GM12801 (cell line): ENCODE data around the gene ACOD1.

Source experiments
- CTCF ChIP-seq: IDR thresholded peaks from one replicate; pipeline ENCODE4 v1.5.1; 2011; ENCODE audit warnings: control low read depth; ENCODE audit not compliant: insufficient read length; ENCODE audit errors: extremely low read depth

ACOD1 gene

GRCh38 chr13:76948149-76948548 lies at the start of gene ACOD1:
Gene ACOD1, plus strand, starts transcription at chr13:76948511. Its CDS starts 48 bp downstream, at chr13:76948559.
- TF ChIP-seq CTCF: no peak

DNA sequence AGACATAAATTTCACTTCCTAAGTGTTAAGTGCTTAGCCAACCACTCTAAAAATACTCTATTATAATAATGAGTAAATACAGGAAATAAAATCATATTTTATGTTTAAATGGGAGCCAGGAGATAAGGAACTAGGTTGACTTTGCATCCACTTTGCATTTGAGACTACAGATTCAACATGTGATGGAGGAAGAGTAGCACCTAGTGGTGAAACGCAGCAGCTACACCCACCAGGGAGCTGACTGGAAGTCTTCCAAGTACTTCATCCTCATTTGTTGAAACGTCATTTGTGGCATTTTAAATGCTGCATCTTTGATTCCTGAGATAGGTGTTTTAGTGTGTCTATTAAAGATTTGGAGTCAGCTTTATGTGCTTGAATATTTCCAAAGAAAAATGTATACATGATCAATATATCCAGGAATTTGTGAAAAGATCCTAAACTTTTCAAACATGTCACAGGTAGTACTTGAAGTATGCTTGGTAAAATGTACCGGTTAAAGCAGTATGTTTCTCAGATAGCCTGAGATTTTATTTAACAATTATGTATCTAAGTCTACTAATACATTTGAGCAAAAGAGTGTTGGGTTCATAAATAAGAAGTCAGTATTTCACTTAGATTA lies 44.7 kb upstream of the ACOD1 start:
- TF ChIP-seq CTCF: peak; percentile 97

GRCh38 chr13:76904507-76904906 lies 43.8 kb upstream of the ACOD1 start:
- no peak for TF ChIP-seq CTCF

GRCh38 chr13:76912476-76912875 lies 35.8 kb upstream of the ACOD1 start:
- no peak for TF ChIP-seq CTCF

- no peak for TF ChIP-seq CTCF
Measured at GRCh38 chr13:76913898-76914297, 34.4 kb upstream of the ACOD1 start.

GRCh38 chr13:76917095-76917494 lies 31.2 kb upstream of the ACOD1 start:
- no peak for TF ChIP-seq CTCF

DNA sequence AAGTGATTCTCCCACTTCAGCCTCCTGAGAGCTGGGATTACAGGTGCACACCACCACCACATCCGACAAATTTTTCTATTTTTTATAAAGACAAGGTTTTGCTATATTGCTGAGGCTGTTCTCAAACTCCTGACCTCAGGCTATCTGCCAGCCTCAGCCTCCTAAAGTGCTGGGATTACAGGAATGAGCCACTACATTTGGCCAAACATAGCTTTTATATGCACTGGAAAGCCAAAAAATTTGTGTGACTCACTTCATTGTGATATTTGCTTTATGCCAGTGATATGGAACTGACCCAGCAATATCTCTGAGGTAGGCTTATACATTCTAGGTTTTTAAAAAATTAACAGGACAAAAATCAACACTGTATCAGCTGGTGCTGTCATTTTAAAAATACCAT lies 26.8 kb upstream of the ACOD1 start:
- no peak for TF ChIP-seq CTCF
